Lung (tissue), 12 donors: ENCODE measurements around the gene GPR137. TPM values are rescaled to one million over a fixed set of nuclear protein-coding genes. Genes with fewer than 3 reads are reported as not detected.
A peak's percentile ranks its signal among the peaks of the same experiment; 100 is the strongest.

Experiments
- ATAC-seq: fragments of 200-7000 bp; cut with Tn5 transposase; one replicate; pipeline ENCODE4 v1.9.1; 2020; ENCODE audit warnings: moderate number of reproducible peaks; ENCODE audit not compliant: insufficient read depth, low FRiP score
- DNase-seq, 3 donors: peaks; one replicate each; pipeline ENCODE4 v3.0.0-alpha.2; 2013 to 2017
- H3K27ac ChIP-seq, 2 donors: one replicate each; pipeline ENCODE4 v1.5.1; 2013; ENCODE audit warnings: mild to moderate bottlenecking in 2 of 2, moderate library complexity in 2 of 2, control low read depth in 1 of 2, inconsistent platforms in 1 of 2, low read depth in 1 of 2, low read length in 1 of 2
- H3K27me3 ChIP-seq, 3 donors: one replicate each; pipeline ENCODE4 v1.5.1; 2013; ENCODE audit warnings: low read length in 2 of 3; ENCODE audit not compliant: control insufficient read depth in 3 of 3, insufficient read depth in 3 of 3
- H3K36me3 ChIP-seq, 4 donors: one replicate each; pipeline ENCODE4 v1.5.1; 2013; ENCODE audit warnings: low read length in 4 of 4, mild to moderate bottlenecking in 1 of 4, moderate library complexity in 1 of 4; ENCODE audit not compliant: control insufficient read depth in 4 of 4, insufficient read depth in 4 of 4
- H3K4me1 ChIP-seq, 5 donors: one replicate each; pipeline ENCODE4 v1.5.1; 2013; ENCODE audit warnings: low read length in 5 of 5, mild to moderate bottlenecking in 2 of 5, moderate library complexity in 1 of 5; ENCODE audit not compliant: control insufficient read depth in 5 of 5, insufficient read depth in 5 of 5
- H3K4me3 ChIP-seq: one replicate; pipeline ENCODE4 v1.5.1; 2013; ENCODE audit warnings: mild to moderate bottlenecking, control low read depth, moderate library complexity
- H3K9ac ChIP-seq, 2 donors: one replicate each; pipeline ENCODE4 v1.5.1; 2013; ENCODE audit warnings: low read length in 2 of 2, control low read depth in 1 of 2; ENCODE audit not compliant: insufficient read depth in 1 of 2
- H3K9me3 ChIP-seq, 4 donors: one replicate each; pipeline ENCODE4 v1.5.1; 2013; ENCODE audit warnings: low read length in 3 of 4, mild to moderate bottlenecking in 1 of 4, moderate library complexity in 1 of 4; ENCODE audit not compliant: control insufficient read depth in 4 of 4, insufficient read depth in 3 of 4
- CTCF ChIP-seq: IDR thresholded peaks from 2 replicates; pipeline ENCODE4 v1.5.1; 2012; ENCODE audit warnings: mild to moderate bottlenecking; ENCODE audit errors: control extremely low read depth, extremely low read depth
- WGBS, 2 donors: extraction: QIAGEN DNeasy Blood & Tissue Kit; methylation state at CpG; one replicate each; pipeline ENCODE4 v1.1.7; 2013; 5-methylcytosine and 5-hydroxymethylcytosine counted together
- polyA plus RNA-seq, 2 donors: library from polyadenylated mRNA; stranded (reverse); fragments of 200-250 nt; gene quantifications; one replicate each; pipeline ENCODE4 v1.2.1, GENCODE V29; 2013
- total RNA-seq, 2 donors: library from RNA; depleted of rRNA in 1 of 2; stranded (reverse); fragments of >200 nt in 1 of 2; gene quantifications; one replicate each; pipeline ENCODE4 v1.2.1, GENCODE V29; 2014 to 2021
- donor health status: control.
- donor health status: control.
- donor health status: Bipolar disorder and iron deficiency.
- donor health status: healthy.
- donor health status: DM: yes; HTN: yes; CAD: no.

The GPR137 gene
- total and polyA plus RNA-seq, 4 donors: 14.5 to 59.1 (median 27.5) TPM

DNA sequence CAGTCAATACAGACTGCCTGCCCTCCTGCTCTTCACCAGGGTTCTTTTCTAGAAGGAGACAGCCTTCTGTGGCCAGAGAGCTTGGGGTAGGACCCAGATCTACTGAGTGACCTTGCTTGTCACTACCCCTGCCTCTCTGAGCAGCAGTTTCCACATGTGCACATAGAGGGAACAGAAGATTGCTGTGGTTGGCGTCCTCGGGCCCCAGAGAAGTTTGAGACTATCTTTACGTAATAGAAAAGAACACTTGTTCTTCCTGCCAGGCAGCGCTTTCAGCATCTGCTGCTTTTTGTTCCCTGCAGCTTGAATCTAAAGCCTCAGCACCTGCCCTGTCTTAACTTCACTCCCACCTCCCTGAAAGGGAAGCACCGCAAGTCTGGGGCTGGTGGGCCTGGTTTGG is 46.6 kb upstream of the GPR137 start:
- TF ChIP-seq CTCF: no peak
- Histone ChIP-seq H3K27ac (peak overlapping the region in 1 of 2 donors; percentile 19), H3K27me3 (no peaks in the 10 kb centered on the region), H3K9ac (no peak overlapping the region), H3K4me1 (peaks cover 0 to 25% (median 19%) of the 10 kb centered on the region in 5 donors), H3K36me3 (peaks cover 0 to 20% (median 5%) of the 10 kb centered on the region in 4 donors), H3K9me3 (no peaks in the 10 kb centered on the region), H3K4me3 (no peak overlapping the region)
- WGBS, 2 donors: 36 to 76% methylated on average over 5 of the region's 5 CpGs
- DNase-seq: no peak
- no peak for ATAC-seq

- H3K27ac ChIP-seq: peak overlapping the region; percentile 92 to 96
- peak overlapping the region; percentile 61 to 92 for H3K9ac ChIP-seq
- peak in 2 of 3 donors; percentile 22 to 24 for DNase-seq
- H3K9me3 ChIP-seq: no peaks in the 10 kb centered on the region
- no peak for TF ChIP-seq CTCF
- ATAC-seq: no peak
- peaks cover 0 to 23% (median 6%) of the 10 kb centered on the region in 4 donors for H3K36me3 ChIP-seq
- no peaks in the 10 kb centered on the region for H3K27me3 ChIP-seq
- H3K4me3 ChIP-seq: no peak overlapping the region
- peaks cover 0 to 27% (median 19%) of the 10 kb centered on the region in 5 donors for H3K4me1 ChIP-seq
- 62 to 69% methylated on average over 11 of the region's 11 CpGs for WGBS, 2 donors
Observed at GRCh38 chr11:64239662-64240434, 45.8 kb upstream of the GPR137 start.

DNA sequence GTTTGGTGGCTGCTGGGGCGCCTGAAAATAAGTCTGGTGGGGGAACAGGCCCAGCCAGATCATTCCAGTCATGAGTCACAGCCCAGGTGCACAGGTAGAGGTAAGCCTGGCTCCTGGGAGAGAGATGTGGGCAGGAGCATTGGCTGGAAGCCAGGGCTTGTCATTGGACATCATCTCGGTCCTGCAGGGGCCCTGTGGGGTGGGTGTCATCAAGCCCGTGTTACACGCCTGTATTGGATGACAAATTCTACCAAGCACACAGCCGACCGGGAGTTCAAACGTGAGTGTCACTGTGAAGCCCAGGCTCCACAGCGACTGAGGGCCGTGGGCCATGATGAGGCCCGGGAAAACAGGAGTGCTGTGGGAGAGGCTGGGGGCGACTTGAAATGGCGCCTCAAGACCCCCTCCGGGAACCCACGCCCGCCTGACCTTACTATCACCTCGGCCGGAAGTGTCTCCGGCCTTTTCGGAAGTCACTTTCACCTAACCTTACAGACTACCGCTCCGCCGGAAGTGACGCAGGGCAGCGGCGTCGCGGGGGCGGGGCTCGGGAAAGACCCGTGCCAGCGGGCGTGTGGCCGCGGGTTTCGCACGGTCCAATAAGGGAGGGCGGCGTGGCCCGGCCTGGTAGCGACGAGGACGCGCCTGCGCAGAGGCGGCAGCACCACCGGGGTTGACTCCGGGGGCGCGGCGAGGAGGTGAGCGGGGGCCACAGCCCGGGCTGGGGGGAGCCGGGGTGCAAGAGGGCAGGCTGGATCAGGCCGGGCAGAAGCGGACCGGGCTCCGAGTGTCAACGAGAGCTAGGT is 45.0 kb upstream of the GPR137 start, which contains the start of gene FKBP2:
TSS of gene FKBP2 (plus strand) at position 661 of the 806 bp plus-strand sequence. CDS start 1,293 bp downstream, outside the sequence.
- peaks cover 0 to 23% (median 6%) of the 10 kb centered on the region in 4 donors for H3K36me3 ChIP-seq
- TF ChIP-seq CTCF: no peak
- H3K9ac ChIP-seq: peak within 1 kb of the TSS; percentile 61 to 92
- peak; percentile 98 to 99 (median 99) for DNase-seq
- H3K4me3 ChIP-seq: peak within 1 kb of the TSS; percentile 75
- peak; percentile 80 for ATAC-seq
- WGBS, 2 donors: 1 to 2% methylated on average over 58 of the region's 58 CpGs
- peaks cover 0 to 26% (median 19%) of the 10 kb centered on the region in 5 donors for H3K4me1 ChIP-seq
- no peaks in the 10 kb centered on the region for H3K9me3 ChIP-seq
- no peaks in the 10 kb centered on the region for H3K27me3 ChIP-seq
- peak within 1 kb of the TSS; percentile 95 to 96 for H3K27ac ChIP-seq
